Fibroblast of the aortic adventitia (primary cell): Measurements from ENCODE around the gene ABI3BP. TPM values are rescaled to one million over a fixed set of nuclear protein-coding genes. Genes with fewer than 3 reads are reported as not detected.
A peak's percentile ranks its signal among the peaks of the same experiment; 100 is the strongest.

Experiments used
- DNase-seq: peaks from one replicate; pipeline ENCODE4 v3.0.0-alpha.2; 2010; ENCODE audit warnings: low read depth
- H3K4me3 ChIP-seq: 2 replicates; pipeline ENCODE4 v1.5.1; 2011; ENCODE audit warnings: low read depth, mild to moderate bottlenecking, control low read depth, low read length, moderate library complexity
- total RNA-seq: library from RNA; depleted of rRNA; stranded (reverse); fragments of >200 nt; gene quantifications from 2 replicates; pipeline ENCODE4 v1.2.3, GENCODE V29; 2012; ENCODE audit warnings: low replicate concordance
- TF ChIP-seq, protein P1 (sequence below): IDR thresholded peaks from 2 replicates; pipeline ENCODE4 v1.5.1; 2011; ENCODE audit warnings: mild to moderate bottlenecking, low read length, control low read depth, inconsistent platforms; ENCODE audit not compliant: insufficient read depth

The ABI3BP gene
- total RNA-seq, 1 donor, result 108 TPM

DNA sequence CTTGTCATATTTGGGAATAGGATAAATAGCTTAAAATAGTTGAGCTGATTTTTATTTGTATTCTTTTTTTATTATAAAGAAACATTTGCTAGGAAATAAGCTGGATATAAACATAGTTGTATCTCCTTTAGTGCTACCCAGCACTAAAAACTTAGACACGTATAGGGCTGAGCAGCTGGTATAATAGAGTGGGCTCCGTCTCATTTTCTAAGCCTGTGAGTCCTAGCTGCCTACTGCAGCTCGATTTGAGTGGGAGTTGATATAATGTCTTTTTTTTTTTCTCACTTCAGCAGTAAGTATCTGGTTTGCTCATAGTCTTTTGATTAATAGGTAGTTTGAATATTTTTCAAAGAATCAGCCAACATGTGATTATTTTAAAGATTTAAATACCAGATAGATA lies 249.7 kb downstream of the ABI3BP start:
- TF ChIP-seq, protein P1, sequence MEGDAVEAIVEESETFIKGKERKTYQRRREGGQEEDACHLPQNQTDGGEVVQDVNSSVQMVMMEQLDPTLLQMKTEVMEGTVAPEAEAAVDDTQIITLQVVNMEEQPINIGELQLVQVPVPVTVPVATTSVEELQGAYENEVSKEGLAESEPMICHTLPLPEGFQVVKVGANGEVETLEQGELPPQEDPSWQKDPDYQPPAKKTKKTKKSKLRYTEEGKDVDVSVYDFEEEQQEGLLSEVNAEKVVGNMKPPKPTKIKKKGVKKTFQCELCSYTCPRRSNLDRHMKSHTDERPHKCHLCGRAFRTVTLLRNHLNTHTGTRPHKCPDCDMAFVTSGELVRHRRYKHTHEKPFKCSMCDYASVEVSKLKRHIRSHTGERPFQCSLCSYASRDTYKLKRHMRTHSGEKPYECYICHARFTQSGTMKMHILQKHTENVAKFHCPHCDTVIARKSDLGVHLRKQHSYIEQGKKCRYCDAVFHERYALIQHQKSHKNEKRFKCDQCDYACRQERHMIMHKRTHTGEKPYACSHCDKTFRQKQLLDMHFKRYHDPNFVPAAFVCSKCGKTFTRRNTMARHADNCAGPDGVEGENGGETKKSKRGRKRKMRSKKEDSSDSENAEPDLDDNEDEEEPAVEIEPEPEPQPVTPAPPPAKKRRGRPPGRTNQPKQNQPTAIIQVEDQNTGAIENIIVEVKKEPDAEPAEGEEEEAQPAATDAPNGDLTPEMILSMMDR, result no peak
- DNase-seq, result no peak
- no peak overlapping the region for H3K4me3 ChIP-seq

DNA sequence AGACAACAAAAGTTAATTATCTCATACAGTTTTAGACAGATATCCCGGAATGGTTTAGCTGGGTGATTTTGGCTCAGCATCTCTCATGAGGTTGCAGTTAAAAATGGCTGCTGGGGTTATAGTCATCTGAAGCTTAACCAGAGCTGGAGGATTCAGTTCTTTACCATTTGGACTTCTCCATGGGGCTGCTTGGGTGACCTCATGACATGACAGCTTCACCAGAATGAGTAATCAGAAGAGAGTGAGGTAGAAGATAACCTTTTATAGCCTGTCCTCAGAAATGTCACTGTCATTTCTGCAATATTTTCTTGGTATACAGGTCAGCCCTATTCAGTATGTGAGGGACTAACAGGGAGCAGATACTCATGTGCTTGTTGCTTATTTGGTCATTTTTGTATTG lies 253.0 kb downstream of the ABI3BP start:
- TF ChIP-seq, protein P1, result no peak
- H3K4me3 ChIP-seq, result no peak overlapping the region
- no peak for DNase-seq

DNA sequence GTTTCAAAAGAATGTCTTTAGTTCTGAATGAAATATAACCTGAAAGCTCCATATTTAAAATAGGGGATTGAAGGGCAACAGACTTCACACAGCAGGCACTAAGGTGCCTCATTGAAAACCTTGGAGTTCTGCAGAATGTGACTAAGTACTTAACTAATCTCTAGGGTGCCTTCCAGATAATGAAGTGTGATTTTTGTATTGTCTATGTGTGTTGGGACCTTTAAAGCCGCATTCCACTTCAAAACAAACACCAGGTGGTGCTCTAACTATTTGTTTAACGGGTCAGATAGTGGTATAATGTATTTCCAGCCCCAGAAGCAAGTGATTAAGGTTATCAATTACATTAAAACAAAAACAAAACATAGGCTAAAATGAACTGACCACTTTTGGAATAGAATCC lies 255.9 kb downstream of the ABI3BP start:
- TF ChIP-seq, protein P1, result peak; percentile 41
- DNase-seq, result peak; percentile 48
- no peak overlapping the region for H3K4me3 ChIP-seq

DNA sequence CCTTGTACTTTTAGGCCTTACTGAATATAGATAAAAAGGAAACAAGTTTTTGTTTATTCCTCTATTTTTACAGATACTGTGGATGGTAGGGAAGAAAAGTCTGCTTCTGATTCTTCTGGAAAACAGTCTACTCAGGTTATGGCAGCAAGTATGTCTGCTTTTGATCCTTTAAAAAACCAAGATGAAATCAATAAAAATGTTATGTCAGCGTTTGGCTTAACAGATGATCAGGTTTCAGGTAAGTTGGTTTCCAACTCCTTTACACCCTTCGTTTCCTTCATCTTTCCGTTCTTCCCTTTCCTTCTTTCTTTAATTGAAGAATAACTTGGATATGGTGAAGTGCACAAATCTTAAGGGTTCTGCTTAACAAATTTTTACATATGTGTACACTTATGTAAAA lies 260.8 kb downstream of the ABI3BP start:
- DNase-seq, result no peak
- TF ChIP-seq, protein P1, result no peak
- H3K4me3 ChIP-seq, result no peak overlapping the region

DNA sequence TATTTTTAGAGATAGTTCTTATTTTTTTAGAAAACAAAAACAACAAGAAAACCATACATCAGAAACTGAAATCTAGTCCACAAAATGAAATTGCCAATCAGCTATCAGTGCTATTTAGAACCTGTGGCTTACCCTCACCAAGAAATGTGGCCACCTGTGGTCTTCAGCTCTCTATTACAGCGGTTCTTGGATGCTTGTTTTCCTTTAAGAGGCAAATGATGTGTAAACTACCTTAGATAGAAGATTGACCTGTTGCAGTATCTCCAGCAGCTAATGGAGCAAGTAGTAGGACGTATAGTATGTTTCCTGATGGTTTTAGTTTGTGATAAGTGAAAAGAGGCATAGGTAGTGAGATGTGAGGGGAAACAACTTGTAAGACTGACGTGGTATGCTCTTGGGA lies 262.7 kb downstream of the ABI3BP start:
- TF ChIP-seq, protein P1, result no peak
- no peak for DNase-seq
- no peak overlapping the region for H3K4me3 ChIP-seq

DNA sequence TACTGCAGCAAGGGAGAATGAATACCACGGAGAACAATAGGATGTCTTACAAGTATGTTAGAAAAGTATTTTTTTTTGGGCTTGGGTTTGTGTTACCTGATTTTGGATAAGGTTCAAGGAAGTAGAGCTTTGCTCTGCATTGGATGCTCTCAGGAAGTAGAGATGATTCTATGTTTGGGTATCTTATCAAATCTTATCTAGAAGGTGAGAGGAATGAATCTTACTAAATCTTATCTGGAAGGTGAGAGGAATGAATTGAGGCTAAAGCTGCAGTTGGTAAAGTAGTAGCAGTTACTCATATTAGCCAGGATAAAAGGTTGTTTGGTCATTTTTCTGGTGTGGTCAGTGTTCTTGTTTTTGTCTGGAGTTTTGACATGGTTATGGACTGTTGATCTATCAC lies 266.5 kb downstream of the ABI3BP start:
- no peak for DNase-seq
- H3K4me3 ChIP-seq, result no peak overlapping the region
- TF ChIP-seq, protein P1, result no peak

DNA sequence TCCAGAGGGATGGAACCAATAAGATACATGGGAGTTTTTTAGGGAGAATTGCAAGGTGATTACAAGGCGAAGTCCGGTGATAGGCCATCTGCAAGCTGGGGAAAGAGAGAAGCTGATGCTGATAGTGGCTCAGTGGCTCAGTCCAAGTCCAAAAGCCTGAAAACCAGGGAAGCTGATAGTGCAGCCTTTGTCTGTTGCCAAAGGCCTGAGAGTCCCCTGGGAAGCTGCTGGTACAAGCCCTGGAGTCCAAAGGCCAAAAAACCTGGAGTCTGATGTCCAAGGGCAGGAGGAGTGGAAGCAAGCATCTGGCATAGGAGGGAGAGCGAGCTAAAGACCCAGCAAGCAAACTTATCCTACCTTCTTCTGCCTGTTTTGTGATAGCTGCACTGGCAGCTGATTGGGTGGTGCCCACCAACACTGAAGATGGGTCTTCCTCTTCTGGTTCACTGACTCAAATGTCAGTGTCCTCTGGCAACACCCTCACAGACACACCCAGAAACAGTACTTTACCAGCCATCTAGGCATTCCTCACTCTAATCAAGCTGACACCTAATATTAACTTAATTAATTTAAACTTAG lies 267.2 kb downstream of the ABI3BP start:
- TF ChIP-seq, protein P1, result no peak
- no peak for DNase-seq

More for the DNA sequence above, 267.2 kb downstream of the ABI3BP start:
- no peak overlapping the region for H3K4me3 ChIP-seq
